GM21360 (cell line): Measurements from ENCODE around the gene PPP6R3.

Experiments
- ATAC-seq: cut with Tn5 transposase; IDR thresholded peaks from one replicate; pipeline ENCODE4 v1.9.1; 2021; ENCODE audit warnings: mild to moderate bottlenecking, moderate library complexity; ENCODE audit not compliant: unreplicated experiment

Gene PPP6R3

GRCh38 chr11:68481579-68482240, 21.2 kb downstream of the PPP6R3 start:
- ATAC-seq, result no peak

- no peak for ATAC-seq
Observed at GRCh38 chr11:68488623-68489022, 28.1 kb downstream of the PPP6R3 start.

GRCh38 chr11:68495220-68495729, 34.7 kb downstream of the PPP6R3 start:
- no peak for ATAC-seq

GRCh38 chr11:68495872-68496271, 35.3 kb downstream of the PPP6R3 start:
- ATAC-seq, result no peak

GRCh38 chr11:68497761-68498160, 37.2 kb downstream of the PPP6R3 start:
- ATAC-seq, result no peak

- no peak for ATAC-seq
Observed at GRCh38 chr11:68498321-68498720, 37.8 kb downstream of the PPP6R3 start.

GRCh38 chr11:68498903-68499883, 38.6 kb downstream of the PPP6R3 start:
- ATAC-seq, result no peak

- ATAC-seq, result no peak
Observed at GRCh38 chr11:68500206-68500605, 39.7 kb downstream of the PPP6R3 start.

- no peak for ATAC-seq
Observed at GRCh38 chr11:68501813-68502212, 41.3 kb downstream of the PPP6R3 start.

GRCh38 chr11:68503251-68503687, 42.7 kb downstream of the PPP6R3 start:
- ATAC-seq, result no peak

GRCh38 chr11:68503792-68504191, 43.2 kb downstream of the PPP6R3 start:
- no peak for ATAC-seq

GRCh38 chr11:68504432-68505066, 44.0 kb downstream of the PPP6R3 start:
- ATAC-seq, result no peak

- ATAC-seq, result no peak
Observed at GRCh38 chr11:68505596-68505995, 45.0 kb downstream of the PPP6R3 start.

GRCh38 chr11:68506908-68507307, 46.4 kb downstream of the PPP6R3 start:
- no peak for ATAC-seq

GRCh38 chr11:68508425-68508824, 47.9 kb downstream of the PPP6R3 start:
- no peak for ATAC-seq

- no peak for ATAC-seq
Observed at GRCh38 chr11:68509066-68509465, 48.5 kb downstream of the PPP6R3 start.

GRCh38 chr11:68513930-68514487, 53.5 kb downstream of the PPP6R3 start:
- ATAC-seq, result no peak

- ATAC-seq, result no peak
Observed at GRCh38 chr11:68517121-68517741, 56.7 kb downstream of the PPP6R3 start.

GRCh38 chr11:68518191-68518590, 57.6 kb downstream of the PPP6R3 start:
- ATAC-seq, result no peak

- ATAC-seq, result no peak
Observed at GRCh38 chr11:68521969-68522652, 61.6 kb downstream of the PPP6R3 start.
